Astrocyte (in vitro differentiated cells and primary cell): ENCODE results near the gene TBC1D19. TPM values are rescaled to one million over a fixed set of nuclear protein-coding genes. Genes with fewer than 3 reads are reported as not detected.

ENCODE experiments used
- DNase-seq: peaks from one replicate; pipeline ENCODE4 v3.0.0-alpha.2; 2010; ENCODE audit warnings: low read depth
- FAIRE-seq: peaks from 2 replicates; lab custom pipeline; 2011; peaks lifted over from hg19 to GRCh38; lab: Jason Lieb, UNC
- H2AFZ ChIP-seq: 2 replicates; pipeline ENCODE4 v1.6.0; 2012; ENCODE audit warnings: low read depth, low read length, inconsistent platforms
- H3K27ac ChIP-seq: 2 replicates; pipeline ENCODE4 v1.5.1; 2011; ENCODE audit warnings: low read depth, low read length, inconsistent platforms
- H3K27me3 ChIP-seq: 2 replicates; pipeline ENCODE4 v1.6.0; 2011; ENCODE audit warnings: low read length, inconsistent platforms; ENCODE audit not compliant: insufficient read depth
- H3K36me3 ChIP-seq: 2 replicates; pipeline ENCODE4 v1.5.1; 2011; ENCODE audit warnings: low read length, inconsistent platforms; ENCODE audit not compliant: insufficient read depth
- H3K4me1 ChIP-seq: 2 replicates; pipeline ENCODE4 v1.5.1; 2011; ENCODE audit warnings: low read length, inconsistent platforms; ENCODE audit not compliant: insufficient read depth
- H3K4me2 ChIP-seq: 2 replicates; pipeline ENCODE4 v1.6.0; 2012; ENCODE audit warnings: low read length, inconsistent platforms
- H3K4me3 ChIP-seq: 2 replicates; pipeline ENCODE4 v1.5.1; 2011; ENCODE audit warnings: low read depth, mild to moderate bottlenecking, low read length, inconsistent platforms; ENCODE audit not compliant: insufficient read depth
- H3K79me2 ChIP-seq: 2 replicates; pipeline ENCODE4 v1.6.0; 2012; ENCODE audit warnings: mild to moderate bottlenecking, low read length, inconsistent platforms; ENCODE audit not compliant: insufficient read depth
- H3K9ac ChIP-seq: 2 replicates; pipeline ENCODE4 v1.6.0; 2012; ENCODE audit warnings: mild to moderate bottlenecking, low read length, inconsistent platforms
- H3K9me3 ChIP-seq: 2 replicates; pipeline ENCODE4 v1.5.1; 2012; ENCODE audit warnings: low read depth, mild to moderate bottlenecking, low read length, inconsistent platforms; ENCODE audit not compliant: insufficient read depth
- H4K20me1 ChIP-seq: 2 replicates; pipeline ENCODE4 v1.6.0; 2012; ENCODE audit warnings: low read length, inconsistent platforms; ENCODE audit not compliant: insufficient read depth
- H3K27ac Mint-ChIP-seq: one replicate; pipeline ENCODE4 v1.8.0; 2021; ENCODE audit warnings: mild to moderate bottlenecking, mixed read lengths; ENCODE audit not compliant: unreplicated experiment
- H3K27me3 Mint-ChIP-seq: one replicate; pipeline ENCODE4 v1.8.0; 2021; ENCODE audit warnings: low read depth, mixed read lengths; ENCODE audit not compliant: unreplicated experiment
- H3K36me3 Mint-ChIP-seq: one replicate; pipeline ENCODE4 v1.8.0; 2021; ENCODE audit warnings: low read depth, mixed read lengths; ENCODE audit not compliant: unreplicated experiment
- H3K4me1 Mint-ChIP-seq: one replicate; pipeline ENCODE4 v1.8.0; 2021; ENCODE audit warnings: low read depth, mixed read lengths; ENCODE audit not compliant: unreplicated experiment
- H3K4me3 Mint-ChIP-seq: one replicate; pipeline ENCODE4 v1.8.0; 2021; ENCODE audit warnings: mild to moderate bottlenecking, moderate library complexity, mixed read lengths; ENCODE audit not compliant: unreplicated experiment
- H3K9me3 Mint-ChIP-seq: one replicate; pipeline ENCODE4 v1.8.0; 2021; ENCODE audit warnings: mild to moderate bottlenecking, mixed read lengths; ENCODE audit not compliant: unreplicated experiment
- EZH2 ChIP-seq: IDR thresholded peaks from 2 replicates; pipeline ENCODE4 v1.6.1; 2012; ENCODE audit warnings: mild to moderate bottlenecking, low read length, inconsistent platforms; ENCODE audit not compliant: insufficient read depth
- total RNA-seq: library from RNA; stranded (reverse); gene quantifications from 2 replicates; pipeline ENCODE4 v1.2.1, GENCODE V29; 2021
- TF ChIP-seq, protein P1 (sequence below): IDR thresholded peaks from 2 replicates; pipeline ENCODE4 v1.5.1; 2011; ENCODE audit warnings: low read depth, mild to moderate bottlenecking, inconsistent platforms, low read length, moderate library complexity; ENCODE audit not compliant: insufficient read depth

The TBC1D19 gene
- total RNA-seq, 1 donor from 2014 or later = 10.5 TPM

DNA sequence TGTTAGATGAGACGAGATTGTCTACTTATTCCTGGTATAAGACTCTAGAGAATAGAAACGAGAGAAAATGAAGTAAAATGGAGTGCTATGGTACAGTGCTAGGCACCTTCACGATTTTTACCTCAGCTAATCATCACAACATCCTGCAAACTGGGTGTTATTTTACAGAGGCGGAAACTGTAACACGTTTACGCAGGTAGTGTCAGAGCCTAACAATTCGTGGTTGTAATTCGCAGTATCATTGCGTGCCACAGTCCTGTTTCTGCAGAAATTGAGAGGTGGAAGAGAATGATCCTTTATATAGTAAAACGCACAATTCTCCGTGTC, 383 bp upstream of the TBC1D19 start:
- peak overlapping the region; percentile 89 for H3K27ac ChIP-seq

DNA sequence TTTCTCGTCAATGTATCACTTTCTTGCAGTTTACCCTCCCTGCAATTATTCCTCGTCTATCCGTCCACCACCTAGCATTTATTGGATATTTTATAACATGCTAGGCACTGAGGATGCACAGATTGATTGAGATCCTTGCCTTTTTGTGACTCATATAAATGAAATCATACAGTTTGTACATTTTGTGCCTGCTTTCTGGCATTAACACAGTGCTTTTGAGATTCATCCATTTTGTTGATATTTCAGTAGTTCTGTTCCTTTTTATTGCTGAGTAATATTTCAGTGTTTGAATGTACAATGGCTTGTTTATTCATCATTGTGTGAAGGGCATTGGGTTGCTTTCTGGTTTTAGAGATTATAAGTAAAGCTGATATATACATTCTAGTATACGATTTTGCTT, 841 bp downstream of the TBC1D19 start:
- Histone ChIP-seq H3K36me3 (no peaks in the 10 kb centered on the region), H4K20me1 (no peaks in the 10 kb centered on the region), H3K4me2 (peak overlapping the region; percentile 86), H2AFZ (peak overlapping the region; percentile 97), H3K4me3 (peak overlapping the region; percentile 95), H3K79me2 (peaks cover 57% of the 10 kb centered on the region), H3K4me1 (peaks cover 11% of the 10 kb centered on the region), H3K9ac (peak overlapping the region; percentile 94), H3K9me3 (no peaks in the 10 kb centered on the region), H3K27ac (peak overlapping the region; percentile 89), H3K27me3 (no peaks in the 10 kb centered on the region)
- DNase-seq = no peak
- no peak for FAIRE-seq
- no peaks in the 10 kb centered on the region for H3K36me3 Mint-ChIP-seq
- H3K9me3 Mint-ChIP-seq = no peaks in the 10 kb centered on the region
- peak overlapping the region; percentile 99 for H3K4me3 Mint-ChIP-seq
- peaks cover 11% of the 10 kb centered on the region for H3K4me1 Mint-ChIP-seq
- TF ChIP-seq, protein P1, sequence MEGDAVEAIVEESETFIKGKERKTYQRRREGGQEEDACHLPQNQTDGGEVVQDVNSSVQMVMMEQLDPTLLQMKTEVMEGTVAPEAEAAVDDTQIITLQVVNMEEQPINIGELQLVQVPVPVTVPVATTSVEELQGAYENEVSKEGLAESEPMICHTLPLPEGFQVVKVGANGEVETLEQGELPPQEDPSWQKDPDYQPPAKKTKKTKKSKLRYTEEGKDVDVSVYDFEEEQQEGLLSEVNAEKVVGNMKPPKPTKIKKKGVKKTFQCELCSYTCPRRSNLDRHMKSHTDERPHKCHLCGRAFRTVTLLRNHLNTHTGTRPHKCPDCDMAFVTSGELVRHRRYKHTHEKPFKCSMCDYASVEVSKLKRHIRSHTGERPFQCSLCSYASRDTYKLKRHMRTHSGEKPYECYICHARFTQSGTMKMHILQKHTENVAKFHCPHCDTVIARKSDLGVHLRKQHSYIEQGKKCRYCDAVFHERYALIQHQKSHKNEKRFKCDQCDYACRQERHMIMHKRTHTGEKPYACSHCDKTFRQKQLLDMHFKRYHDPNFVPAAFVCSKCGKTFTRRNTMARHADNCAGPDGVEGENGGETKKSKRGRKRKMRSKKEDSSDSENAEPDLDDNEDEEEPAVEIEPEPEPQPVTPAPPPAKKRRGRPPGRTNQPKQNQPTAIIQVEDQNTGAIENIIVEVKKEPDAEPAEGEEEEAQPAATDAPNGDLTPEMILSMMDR = no peak
- no peak for TF ChIP-seq EZH2
- no peaks in the 10 kb centered on the region for H3K27me3 Mint-ChIP-seq
- peak overlapping the region; percentile 95 for H3K27ac Mint-ChIP-seq

More for the DNA sequence above, 383 bp upstream of the TBC1D19 start:
- H3K36me3 Mint-ChIP-seq = no peaks in the 10 kb centered on the region
- no peaks in the 10 kb centered on the region for H3K9me3 Mint-ChIP-seq
- Histone ChIP-seq H3K79me2 (peaks cover 45% of the 10 kb centered on the region), H2AFZ (peak overlapping the region; percentile 97), H3K9me3 (no peaks in the 10 kb centered on the region), H3K4me1 (peaks cover 6% of the 10 kb centered on the region), H3K4me3 (peak overlapping the region; percentile 95), H4K20me1 (no peaks in the 10 kb centered on the region), H3K9ac (peak overlapping the region; percentile 94), H3K27me3 (no peaks in the 10 kb centered on the region), H3K4me2 (peak overlapping the region; percentile 86), H3K36me3 (no peaks in the 10 kb centered on the region)
- FAIRE-seq = peak; percentile 54
- TF ChIP-seq, protein P1 = no peak
- TF ChIP-seq EZH2 = no peak
- peaks cover 5% of the 10 kb centered on the region for H3K4me1 Mint-ChIP-seq
- peak overlapping the region; percentile 95 for H3K27ac Mint-ChIP-seq
- peak; percentile 76 for DNase-seq
- no peaks in the 10 kb centered on the region for H3K27me3 Mint-ChIP-seq
- peak overlapping the region; percentile 99 for H3K4me3 Mint-ChIP-seq

- peak overlapping the region; percentile 89 for H3K27ac Mint-ChIP-seq
- Histone ChIP-seq H3K4me1 (peaks cover 7% of the 10 kb centered on the region), H3K27ac (peak overlapping the region; percentile 24), H3K9ac (peak overlapping the region; percentile 0), H3K36me3 (no peaks in the 10 kb centered on the region), H3K4me2 (peak overlapping the region; percentile 24), H2AFZ (no peak overlapping the region), H3K79me2 (peaks cover 71% of the 10 kb centered on the region), H4K20me1 (peaks cover 3% of the 10 kb centered on the region), H3K9me3 (no peaks in the 10 kb centered on the region), H3K4me3 (no peak overlapping the region), H3K27me3 (no peaks in the 10 kb centered on the region)
- peaks cover 25% of the 10 kb centered on the region for H3K4me1 Mint-ChIP-seq
- H3K4me3 Mint-ChIP-seq = no peak overlapping the region
- DNase-seq (no peak), FAIRE-seq (no peak)
- no peaks in the 10 kb centered on the region for H3K9me3 Mint-ChIP-seq
- peaks cover 3% of the 10 kb centered on the region for H3K36me3 Mint-ChIP-seq
- TF ChIP-seq, protein P1 = no peak
- TF ChIP-seq EZH2 = no peak
- no peaks in the 10 kb centered on the region for H3K27me3 Mint-ChIP-seq
These were observed 5.8 kb downstream of the TBC1D19 start for GRCh38 chr4:26589705-26590104.
